ENCODE results near the gene RSU1.

DNA sequence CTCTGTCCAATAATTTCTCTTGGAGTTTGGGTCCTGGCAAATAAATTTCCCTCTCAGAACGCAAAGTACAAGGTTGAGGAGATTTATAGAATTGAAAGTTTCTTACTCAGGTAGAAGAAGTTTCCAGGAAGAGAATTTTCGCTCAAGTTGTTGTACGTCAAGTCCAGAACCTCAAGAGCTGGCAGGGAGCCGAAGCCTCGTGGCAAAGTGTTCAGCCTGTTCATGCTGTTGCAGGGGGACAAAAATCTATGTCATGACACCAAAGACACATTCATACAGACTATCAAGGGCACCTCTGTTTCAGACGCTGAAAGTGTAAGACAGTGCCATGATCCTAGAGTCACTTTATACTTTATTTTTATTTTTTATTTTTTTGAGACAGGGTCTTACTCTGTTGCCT lies 62.5 kb downstream of the RSU1 start:
- TF ChIP-seq EP300 (IDR thresholded peaks at IDR 0.05) = no peak
- TF ChIP-seq, protein P1, sequence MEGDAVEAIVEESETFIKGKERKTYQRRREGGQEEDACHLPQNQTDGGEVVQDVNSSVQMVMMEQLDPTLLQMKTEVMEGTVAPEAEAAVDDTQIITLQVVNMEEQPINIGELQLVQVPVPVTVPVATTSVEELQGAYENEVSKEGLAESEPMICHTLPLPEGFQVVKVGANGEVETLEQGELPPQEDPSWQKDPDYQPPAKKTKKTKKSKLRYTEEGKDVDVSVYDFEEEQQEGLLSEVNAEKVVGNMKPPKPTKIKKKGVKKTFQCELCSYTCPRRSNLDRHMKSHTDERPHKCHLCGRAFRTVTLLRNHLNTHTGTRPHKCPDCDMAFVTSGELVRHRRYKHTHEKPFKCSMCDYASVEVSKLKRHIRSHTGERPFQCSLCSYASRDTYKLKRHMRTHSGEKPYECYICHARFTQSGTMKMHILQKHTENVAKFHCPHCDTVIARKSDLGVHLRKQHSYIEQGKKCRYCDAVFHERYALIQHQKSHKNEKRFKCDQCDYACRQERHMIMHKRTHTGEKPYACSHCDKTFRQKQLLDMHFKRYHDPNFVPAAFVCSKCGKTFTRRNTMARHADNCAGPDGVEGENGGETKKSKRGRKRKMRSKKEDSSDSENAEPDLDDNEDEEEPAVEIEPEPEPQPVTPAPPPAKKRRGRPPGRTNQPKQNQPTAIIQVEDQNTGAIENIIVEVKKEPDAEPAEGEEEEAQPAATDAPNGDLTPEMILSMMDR (IDR thresholded peaks at IDR 0.05) = no peak
- no peak for TF ChIP-seq POLR2A (IDR thresholded peaks at IDR 0.05)
- no peak for TF ChIP-seq POLR2AphosphoS5 (IDR thresholded peaks at IDR 0.05)

All from suprapubic skin (tissue), 4 donors.